Panc1 (cell line): ENCODE results near the gene KCNJ9. TPM values are rescaled to one million over a fixed set of nuclear protein-coding genes. Genes with fewer than 3 reads are reported as not detected.
A peak's percentile ranks its signal among the peaks of the same experiment; 100 is the strongest.

Experiments
- ATAC-seq: fragments of 200-7000 bp; cut with Tn5 transposase; 2 replicates; pipeline ENCODE4 v1.9.1; 2020; ENCODE audit warnings: mild to moderate bottlenecking, moderate library complexity
- BruUV-seq: library from RNA; stranded (reverse); fragments of 400-500 nt; replicated peaks from 2 replicates; lab custom pipeline; 2021; lab: Mats Ljungman, UMichigan
- CTCF ChIA-PET: fragments of 300-600 bp; sonication (Branson Sonifier 250); formaldehyde crosslinking; loops from one replicate; lab custom pipeline; 2022; ENCODE audit warnings: antibody characterized with exemption; lab: Charles Lee
- POLR2A ChIA-PET: fragments of 300-600 bp; sonication (Branson Sonifier 250); formaldehyde crosslinking; loops from one replicate; lab custom pipeline; 2022; ENCODE audit warnings: antibody characterized with exemption; lab: Charles Lee
- DNase-seq: peaks from one replicate; pipeline ENCODE4 v3.0.0-alpha.2; 2010; ENCODE audit warnings: low read depth, low spot score
- H3K27ac ChIP-seq: 2 replicates; pipeline ENCODE4 v1.5.1; 2011; ENCODE audit warnings: mild to moderate bottlenecking, low read length, inconsistent platforms
- H3K27me3 ChIP-seq: fragments of 200-500 bp; sonication (Bioruptor generic); 2 replicates; pipeline ENCODE4 v1.6.0; 2014; ENCODE audit warnings: low read length, inconsistent platforms; ENCODE audit not compliant: control insufficient read depth, insufficient read depth
- H3K36me3 ChIP-seq: fragments of 200-500 bp; sonication (Bioruptor generic); 2 replicates; pipeline ENCODE4 v1.5.1; 2014; ENCODE audit warnings: inconsistent platforms, mild to moderate bottlenecking, low read length, moderate library complexity; ENCODE audit not compliant: control insufficient read depth, insufficient read depth
- H3K4me1 ChIP-seq: 2 replicates; pipeline ENCODE4 v1.5.1; 2011; ENCODE audit warnings: inconsistent platforms, mild to moderate bottlenecking, low read length, moderate library complexity; ENCODE audit not compliant: control insufficient read depth, insufficient read depth
- H3K4me3 ChIP-seq, 2 experiments: 2 replicates each; pipeline ENCODE4 v1.5.1; 2011 to 2012; ENCODE audit warnings: low read depth in 2 of 2, low read length in 2 of 2, mild to moderate bottlenecking in 2 of 2, inconsistent platforms in 1 of 2, moderate library complexity in 1 of 2
- H3K9me3 ChIP-seq: fragments of 200-500 bp; sonication (Bioruptor generic); 2 replicates; pipeline ENCODE4 v1.5.1; 2014; ENCODE audit warnings: low read depth, mild to moderate bottlenecking, inconsistent platforms, low read length, moderate library complexity; ENCODE audit not compliant: control insufficient read depth, insufficient read depth
- POLR2AphosphoS5 ChIP-seq: IDR thresholded peaks from 2 replicates; pipeline ENCODE4 v1.6.1; 2012; ENCODE audit warnings: mild to moderate bottlenecking, low read depth, low read length, moderate library complexity
- SIN3A ChIP-seq: IDR thresholded peaks from 2 replicates; pipeline ENCODE4 v1.6.1; 2012; ENCODE audit warnings: low read depth, mild to moderate bottlenecking, low read length, moderate library complexity, borderline replicate concordance; ENCODE audit not compliant: insufficient read depth
- TCF7L2 ChIP-seq: IDR thresholded peaks from 2 replicates; pipeline ENCODE4 v1.6.1; 2011; ENCODE audit warnings: mild to moderate bottlenecking, low read depth, low read length, inconsistent platforms
- in situ Hi-C: cut with HindIII; loops from 2 replicates; pipeline ENCODE4 v1.10.0; 2016; ENCODE audit warnings: low sequenced_read_pairs, low pct_unique_long_range_greater_than_20kb
- intact Hi-C: fragments of 100-400 bp; cut with micrococcal nuclease; formaldehyde crosslinking; loops from one replicate; pipeline ENCODE4 v1.10.0; 2022; ENCODE audit not compliant: unreplicated experiment
- total RNA-seq: library from RNA; stranded (reverse); gene quantifications from one replicate; pipeline ENCODE4 v1.2.1, GENCODE V29; 2021; ENCODE audit not compliant: unreplicated experiment
- TF ChIP-seq, protein P1 (sequence below), 2 experiments: IDR thresholded peaks; 2 replicates each; pipeline ENCODE4 v1.6.1; 2011 to 2012; ENCODE audit warnings: low read depth in 2 of 2, control low read depth in 1 of 2, low read length in 1 of 2, mild to moderate bottlenecking in 1 of 2, moderate library complexity in 1 of 2; ENCODE audit not compliant: insufficient read depth in 1 of 2
- TF ChIP-seq, protein P2 (sequence below): fragments of 450-650 bp; IDR thresholded peaks from 2 replicates; pipeline ENCODE4 v1.5.1; 2017; ENCODE audit warnings: mild to moderate bottlenecking

Gene KCNJ9
- total RNA-seq, 1 experiment from 2014 or later: not detected

DNA sequence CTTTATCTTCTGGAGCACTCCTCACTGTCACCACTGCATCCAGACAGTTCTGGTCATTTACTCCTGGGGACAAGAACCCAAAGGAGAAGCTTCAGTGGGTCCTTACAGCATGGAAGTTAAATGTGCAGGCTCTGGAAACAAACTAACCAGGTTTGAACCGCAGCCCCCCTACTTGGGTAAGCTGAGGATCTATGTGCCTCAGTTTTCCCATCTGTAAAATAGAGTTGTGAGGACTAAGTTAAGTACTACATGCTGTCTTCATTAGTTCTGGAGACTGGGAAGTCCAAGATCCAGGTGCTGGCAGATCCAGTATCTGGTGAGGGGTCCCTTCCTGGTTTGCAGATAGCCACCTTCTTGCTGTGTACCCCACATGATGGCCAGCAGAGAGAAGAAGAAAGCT is 26.2 kb downstream of the KCNJ9 start:
- BruUV-seq: no TSS peak
- TF ChIP-seq SIN3A (no peak), POLR2AphosphoS5 (no peak), TCF7L2 (no peak)
- TF ChIP-seq, protein P1, sequence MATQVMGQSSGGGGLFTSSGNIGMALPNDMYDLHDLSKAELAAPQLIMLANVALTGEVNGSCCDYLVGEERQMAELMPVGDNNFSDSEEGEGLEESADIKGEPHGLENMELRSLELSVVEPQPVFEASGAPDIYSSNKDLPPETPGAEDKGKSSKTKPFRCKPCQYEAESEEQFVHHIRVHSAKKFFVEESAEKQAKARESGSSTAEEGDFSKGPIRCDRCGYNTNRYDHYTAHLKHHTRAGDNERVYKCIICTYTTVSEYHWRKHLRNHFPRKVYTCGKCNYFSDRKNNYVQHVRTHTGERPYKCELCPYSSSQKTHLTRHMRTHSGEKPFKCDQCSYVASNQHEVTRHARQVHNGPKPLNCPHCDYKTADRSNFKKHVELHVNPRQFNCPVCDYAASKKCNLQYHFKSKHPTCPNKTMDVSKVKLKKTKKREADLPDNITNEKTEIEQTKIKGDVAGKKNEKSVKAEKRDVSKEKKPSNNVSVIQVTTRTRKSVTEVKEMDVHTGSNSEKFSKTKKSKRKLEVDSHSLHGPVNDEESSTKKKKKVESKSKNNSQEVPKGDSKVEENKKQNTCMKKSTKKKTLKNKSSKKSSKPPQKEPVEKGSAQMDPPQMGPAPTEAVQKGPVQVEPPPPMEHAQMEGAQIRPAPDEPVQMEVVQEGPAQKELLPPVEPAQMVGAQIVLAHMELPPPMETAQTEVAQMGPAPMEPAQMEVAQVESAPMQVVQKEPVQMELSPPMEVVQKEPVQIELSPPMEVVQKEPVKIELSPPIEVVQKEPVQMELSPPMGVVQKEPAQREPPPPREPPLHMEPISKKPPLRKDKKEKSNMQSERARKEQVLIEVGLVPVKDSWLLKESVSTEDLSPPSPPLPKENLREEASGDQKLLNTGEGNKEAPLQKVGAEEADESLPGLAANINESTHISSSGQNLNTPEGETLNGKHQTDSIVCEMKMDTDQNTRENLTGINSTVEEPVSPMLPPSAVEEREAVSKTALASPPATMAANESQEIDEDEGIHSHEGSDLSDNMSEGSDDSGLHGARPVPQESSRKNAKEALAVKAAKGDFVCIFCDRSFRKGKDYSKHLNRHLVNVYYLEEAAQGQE (IDR thresholded peaks at IDR 0.05; ENCODE audit: insufficient read depth in 1 of 2, low read depth in 2 of 2, low read length in 1 of 2): no peak
- TF ChIP-seq, protein P2, sequence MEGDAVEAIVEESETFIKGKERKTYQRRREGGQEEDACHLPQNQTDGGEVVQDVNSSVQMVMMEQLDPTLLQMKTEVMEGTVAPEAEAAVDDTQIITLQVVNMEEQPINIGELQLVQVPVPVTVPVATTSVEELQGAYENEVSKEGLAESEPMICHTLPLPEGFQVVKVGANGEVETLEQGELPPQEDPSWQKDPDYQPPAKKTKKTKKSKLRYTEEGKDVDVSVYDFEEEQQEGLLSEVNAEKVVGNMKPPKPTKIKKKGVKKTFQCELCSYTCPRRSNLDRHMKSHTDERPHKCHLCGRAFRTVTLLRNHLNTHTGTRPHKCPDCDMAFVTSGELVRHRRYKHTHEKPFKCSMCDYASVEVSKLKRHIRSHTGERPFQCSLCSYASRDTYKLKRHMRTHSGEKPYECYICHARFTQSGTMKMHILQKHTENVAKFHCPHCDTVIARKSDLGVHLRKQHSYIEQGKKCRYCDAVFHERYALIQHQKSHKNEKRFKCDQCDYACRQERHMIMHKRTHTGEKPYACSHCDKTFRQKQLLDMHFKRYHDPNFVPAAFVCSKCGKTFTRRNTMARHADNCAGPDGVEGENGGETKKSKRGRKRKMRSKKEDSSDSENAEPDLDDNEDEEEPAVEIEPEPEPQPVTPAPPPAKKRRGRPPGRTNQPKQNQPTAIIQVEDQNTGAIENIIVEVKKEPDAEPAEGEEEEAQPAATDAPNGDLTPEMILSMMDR: no peak

DNA sequence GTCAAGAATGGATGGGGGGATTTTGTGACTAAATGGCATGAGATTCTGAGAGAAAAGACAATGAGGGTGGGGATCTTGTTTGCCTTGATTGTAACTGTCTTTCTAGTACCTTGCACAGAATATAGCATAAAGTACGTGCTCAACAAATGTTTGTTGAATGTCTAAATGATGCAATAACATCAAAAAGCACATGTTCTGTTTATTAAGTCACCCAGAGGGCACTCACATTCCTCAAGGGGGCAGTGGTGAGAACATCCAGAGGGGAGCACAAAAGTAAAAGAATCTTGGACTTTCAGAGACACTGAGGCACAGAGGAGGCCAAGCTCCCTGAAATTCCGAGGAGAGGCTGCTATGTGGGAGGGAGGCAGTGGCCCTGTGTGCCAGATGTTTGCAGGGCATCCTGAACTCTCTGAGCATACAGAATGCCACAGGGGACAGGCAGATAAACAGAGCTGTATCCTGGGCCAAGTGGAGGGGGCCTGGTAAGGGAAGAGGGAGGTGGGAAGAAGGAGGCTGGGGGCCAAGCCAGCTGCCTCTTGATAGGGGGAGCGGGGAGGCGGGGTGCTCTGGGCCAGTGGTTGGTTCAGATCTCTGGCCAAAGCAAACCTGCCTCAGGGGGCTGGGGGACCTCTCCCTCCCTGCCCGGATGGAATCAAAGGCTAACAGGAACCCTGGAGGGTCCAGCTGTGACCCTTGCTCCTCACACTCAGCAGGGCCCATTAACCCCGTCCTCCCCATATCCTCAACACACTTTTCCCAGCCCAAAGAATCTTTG is 27.7 kb downstream of the KCNJ9 start:
- intact Hi-C loops: loop anchor here (10.0 kb wide), 1 partner anchor 86 kb away; the partner anchor contains the start of gene CASQ1

More for the DNA sequence above, 26.2 kb downstream of the KCNJ9 start:
- Histone ChIP-seq H3K9me3 (no peaks in the 10 kb centered on the region), H3K4me1 (no peaks in the 10 kb centered on the region; the same call in 1 of the 2 replicates), H3K27ac (no peak overlapping the region), H3K36me3 (no peaks in the 10 kb centered on the region), H3K27me3 (no peaks in the 10 kb centered on the region), H3K4me3 (no peak overlapping the region)
- DNase-seq (no peak), ATAC-seq (no peak)
- intact Hi-C loops (loop anchor here (10.0 kb wide), 1 partner anchor 87 kb away; the partner anchor contains the start of gene CASQ1), in situ Hi-C loops (no loop called here)
- ChIA-PET CTCF (no interaction called here), POLR2A (no interaction called here)

More for the DNA sequence above, 27.7 kb downstream of the KCNJ9 start:
- TF ChIP-seq SIN3A (no peak), TCF7L2 (peak; percentile 81)
- ChIA-PET CTCF (interaction anchor here (0.7 to 1.1 kb wide), 2 partner anchors 44 to 111 kb away, joined by 3 to 9 read pairs; no protein-coding TSS in a partner anchor), POLR2A (no interaction called here)
- no peaks in the 10 kb centered on the region for H3K27me3 ChIP-seq
- BruUV-seq: no TSS peak
- peak; percentile 54 for ATAC-seq
- no peak overlapping the region for H3K4me3 ChIP-seq
- H3K9me3 ChIP-seq: no peaks in the 10 kb centered on the region
- H3K4me1 ChIP-seq: no peaks in the 10 kb centered on the region; the same call in 1 of the 2 replicates
- in situ Hi-C loops: no loop called here
- H3K36me3 ChIP-seq: no peaks in the 10 kb centered on the region
- H3K27ac ChIP-seq: peak overlapping the region; percentile 51; the same call in 1 of the 2 replicates
- no peak for DNase-seq
